ENCODE results near the gene ZBTB22. TPM values are rescaled to one million over a fixed set of nuclear protein-coding genes. Genes with fewer than 3 reads are reported as not detected.

Gene ZBTB22
- total and polyA plus RNA-seq, 4 donors = 1.6 to 7.8 (median 4.7) TPM

- TF ChIP-seq CTCF (IDR thresholded peaks at IDR 0.05; ENCODE audit: low read depth, low read length, missing input control) (peak; percentile 64), HNF4A (conservative IDR thresholded peaks at IDR 0.05) (peak; percentile 11 to 19), JUND (IDR thresholded peaks at IDR 0.05) (no peak)
Observed at GRCh38 chr6:33299237-33299944, 18.2 kb downstream of the ZBTB22 start (continued).

GRCh38 chr6:33298773-33299236 is 18.7 kb downstream of the ZBTB22 start, which contains the start of gene RGL2:
TSS of gene RGL2 (minus strand) at chr6:33298942. CDS start at chr6:33298610, 332 bp downstream.
- no peak for TF ChIP-seq ZBTB33 (IDR thresholded peaks at IDR 0.05)
- no peak for TF ChIP-seq HNF4G (IDR thresholded peaks at IDR 0.05)
- no peak for TF ChIP-seq CTCF (IDR thresholded peaks at IDR 0.05; ENCODE audit: low read depth, low read length, missing input control)
- TF ChIP-seq NR2F2 (IDR thresholded peaks at IDR 0.05) = no peak
- TF ChIP-seq HNF4A (conservative IDR thresholded peaks at IDR 0.05) = no peak
- TF ChIP-seq JUND (IDR thresholded peaks at IDR 0.05) = no peak
- TF ChIP-seq YY1 (IDR thresholded peaks at IDR 0.05) = no peak
- no peak for TF ChIP-seq ATF3 (IDR thresholded peaks at IDR 0.05)
- no peak for TF ChIP-seq GABPA (IDR thresholded peaks at IDR 0.05 in 1 of 2, conservative IDR thresholded peaks at IDR 0.05 in 1 of 2)
- TF ChIP-seq REST (IDR thresholded peaks at IDR 0.05) = no peak
- TF ChIP-seq MAX (IDR thresholded peaks at IDR 0.05) = no peak
- TF ChIP-seq TAF1 (conservative IDR thresholded peaks at IDR 0.05) = no peak
- no peak for TF ChIP-seq SP1 (IDR thresholded peaks at IDR 0.05)
- TF ChIP-seq RXRA (IDR thresholded peaks at IDR 0.05) = no peak
- TF ChIP-seq FOXA2 (IDR thresholded peaks at IDR 0.05) = no peak
- TF ChIP-seq RAD21 (IDR thresholded peaks at IDR 0.05) = no peak
- TF ChIP-seq FOXA1 (IDR thresholded peaks at IDR 0.05) = no peak
- no peak for TF ChIP-seq EGR1 (IDR thresholded peaks at IDR 0.05; ENCODE audit: low read depth in 2 of 2)
- Histone ChIP-seq H3K9ac (ENCODE audit: low read depth in 1 of 2, low read length in 2 of 2) (peak within 1 kb of the TSS; percentile 82 to 91), H3K9me3 (ENCODE audit: control insufficient read depth in 4 of 4, low read length in 3 of 4) (no peaks in the 10 kb centered on the region), H3K36me3 (ENCODE audit: control insufficient read depth in 4 of 4, insufficient read depth in 3 of 4, low read depth in 1 of 4, low read length in 3 of 4) (peaks cover 0 to 21% (median 14%) of the 10 kb centered on the region in 4 donors), H3K27ac (ENCODE audit: low read depth in 1 of 2, low read length in 2 of 2) (peak within 1 kb of the TSS; percentile 95 to 98), H3K4me1 (ENCODE audit: control insufficient read depth in 4 of 4, insufficient read depth in 4 of 4, low read length in 3 of 4) (peaks cover 8 to 30% (median 25%) of the 10 kb centered on the region in 4 donors), H3K27me3 (ENCODE audit: control insufficient read depth in 4 of 4, insufficient read depth in 4 of 4, low read length in 3 of 4) (no peaks in the 10 kb centered on the region), H3K4me3 (ENCODE audit: low read depth in 1 of 3, low read length in 3 of 3) (peak within 1 kb of the TSS; percentile 64 to 99 (median 89))
- WGBS = under 1% methylated on average over 34 of the region's 34 CpGs
- no peak for DNase-seq (ENCODE audit: low spot score)

All from liver (tissue), 9 donors.